ENCODE results near the gene KIF22. TPM values are rescaled to one million over a fixed set of nuclear protein-coding genes. Genes with fewer than 3 reads are reported as not detected.

KIF22 gene
- total RNA-seq, 1 experiment from 2014 or later: 111 TPM

DNA sequence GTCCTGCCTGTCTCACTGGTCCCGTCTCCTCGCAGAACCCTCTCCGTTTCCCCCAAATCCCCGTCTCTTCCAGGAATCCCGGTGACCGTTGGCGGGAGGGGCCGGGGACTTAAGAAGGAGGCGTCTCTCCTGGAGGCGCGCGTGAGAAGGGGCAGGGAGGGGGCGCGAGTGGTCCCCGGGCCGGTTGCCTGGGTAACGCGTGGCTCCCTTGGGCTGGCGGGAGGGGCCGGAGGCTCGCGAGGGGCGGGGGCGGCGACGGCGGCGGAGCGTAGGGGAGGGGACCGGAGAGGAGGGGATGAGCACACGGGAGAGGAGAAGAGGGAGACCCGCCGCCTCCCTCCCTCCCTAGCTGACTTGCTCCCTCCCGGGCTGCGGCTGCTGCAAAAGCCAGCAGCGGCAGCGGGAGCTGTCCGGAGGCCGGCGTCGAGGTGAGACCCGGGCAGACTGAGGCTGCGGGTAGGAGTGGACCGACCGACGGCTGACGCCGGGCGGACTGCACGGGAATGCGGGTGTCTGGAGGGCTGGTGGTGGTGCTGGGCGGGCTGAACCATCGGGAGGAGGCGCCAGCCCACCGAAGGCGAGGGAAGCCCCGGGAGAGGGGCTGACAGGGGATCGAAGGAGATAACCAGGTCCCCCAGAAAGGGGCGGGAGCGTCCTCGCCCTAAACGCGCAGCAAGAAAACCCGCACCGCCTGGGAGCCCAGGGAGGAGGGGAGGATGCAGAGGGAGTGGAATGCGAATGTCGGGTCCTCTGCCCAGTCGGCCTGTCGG is 21.5 kb downstream of the KIF22 start, which contains the start of gene PRRT2:
TSS of gene PRRT2 (plus strand) at position 298 of the 770 bp plus-strand sequence. CDS start 862 bp downstream, outside the sequence.
- Histone ChIP-seq H3K4me3 (ENCODE audit: low read depth in 2 of 2, low read length in 2 of 2) (peak within 1 kb of the TSS; percentile 83 to 89), H3K9me3 (ENCODE audit: control insufficient read depth, insufficient read depth, low read depth, low read length) (no peaks in the 10 kb centered on the region), H3K4me1 (ENCODE audit: control insufficient read depth, insufficient read depth, low read length) (peaks cover 36% of the 10 kb centered on the region), H3K36me3 (ENCODE audit: control insufficient read depth, insufficient read depth, low read length) (peaks cover 5% of the 10 kb centered on the region; the same call in 1 of the 2 replicates), H3K27ac (ENCODE audit: low read length) (peak within 1 kb of the TSS; percentile 83), H3K27me3 (ENCODE audit: control insufficient read depth, insufficient read depth, low read length) (no peaks in the 10 kb centered on the region)
- no TSS peak for BruUV-seq (replicated peaks)
- TF ChIP-seq SIN3A (IDR thresholded peaks at IDR 0.05; ENCODE audit: borderline replicate concordance, insufficient read depth, low read depth, low read length) (no peak), POLR2AphosphoS5 (IDR thresholded peaks at IDR 0.05; ENCODE audit: low read depth, low read length) (no peak), CTCF (IDR thresholded peaks at IDR 0.05) (no peak), TCF7L2 (IDR thresholded peaks at IDR 0.05; ENCODE audit: low read depth, low read length) (no peak)
- ChIA-PET POLR2A (interaction anchor here (0.6 to 0.8 kb wide), 2 partner anchors 9 to 120 kb away, joined by 4 read pairs; no protein-coding TSS in a partner anchor), CTCF (interaction anchor here (0.5 to 0.6 kb wide), 2 partner anchors 23 to 27 kb away, joined by 4 to 5 read pairs; no protein-coding TSS in a partner anchor)
- intact Hi-C loops (cut with micrococcal nuclease; ENCODE audit: unreplicated experiment) (loop anchor here (10.0 kb wide), 1 partner anchor 117 kb away; no protein-coding TSS in a partner anchor), in situ Hi-C loops (cut with HindIII; ENCODE audit: low pct_unique_long_range_greater_than_20kb, low sequenced_read_pairs) (no loop called here)
- peak; percentile 2 for ATAC-seq
- DNase-seq (ENCODE audit: low read depth, low spot score): no peak

GRCh38 chr16:29812754-29813643 is 22.4 kb downstream of the KIF22 start:
- intact Hi-C loops (cut with micrococcal nuclease; ENCODE audit: unreplicated experiment) (loop anchor here (10.0 kb wide), 1 partner anchor 118 kb away; no protein-coding TSS in a partner anchor), in situ Hi-C loops (cut with HindIII; ENCODE audit: low pct_unique_long_range_greater_than_20kb, low sequenced_read_pairs) (no loop called here)
- H3K36me3 ChIP-seq (ENCODE audit: control insufficient read depth, insufficient read depth, low read length): peaks cover 6% of the 10 kb centered on the region; the same call in 1 of the 2 replicates
- H3K4me1 ChIP-seq (ENCODE audit: control insufficient read depth, insufficient read depth, low read length): peaks cover 40% of the 10 kb centered on the region
- no peaks in the 10 kb centered on the region for H3K27me3 ChIP-seq (ENCODE audit: control insufficient read depth, insufficient read depth, low read length)
- ChIA-PET POLR2A (interaction anchor here (0.6 kb wide), 1 partner anchor 121 kb away, joined by 4 read pairs; no protein-coding TSS in a partner anchor), CTCF (no interaction called here)
- BruUV-seq (replicated peaks): no TSS peak
- ATAC-seq: no peak
- H3K27ac ChIP-seq (ENCODE audit: low read length): peak overlapping the region; percentile 76
- DNase-seq (ENCODE audit: low read depth, low spot score): no peak
- TF ChIP-seq CTCF (IDR thresholded peaks at IDR 0.05) (no peak), SIN3A (IDR thresholded peaks at IDR 0.05; ENCODE audit: borderline replicate concordance, insufficient read depth, low read depth, low read length) (no peak), POLR2AphosphoS5 (IDR thresholded peaks at IDR 0.05; ENCODE audit: low read depth, low read length) (no peak), REST (IDR thresholded peaks at IDR 0.05; ENCODE audit: insufficient read depth in 1 of 2, low read depth in 2 of 2, low read length in 1 of 2) (no peak), TCF7L2 (IDR thresholded peaks at IDR 0.05; ENCODE audit: low read depth, low read length) (no peak)
- peak overlapping the region; percentile 83 to 89 for H3K4me3 ChIP-seq (ENCODE audit: low read depth in 2 of 2, low read length in 2 of 2)
- H3K9me3 ChIP-seq (ENCODE audit: control insufficient read depth, insufficient read depth, low read depth, low read length): no peaks in the 10 kb centered on the region
